NCI-H2196 (cell line): ENCODE measurements around the gene LAMA1.

Experiments used
- DNase-seq: peaks from one replicate; lab custom pipeline; 2025; ENCODE audit not compliant: unreplicated experiment; lab: John Stamatoyannopoulos, UW

The LAMA1 gene

GRCh38 chr18:7000484-7001096, 117.0 kb downstream of the LAMA1 start:
- DNase-seq: peak; percentile 25

- no peak for DNase-seq
Measured at GRCh38 chr18:6997808-6998207, 119.8 kb downstream of the LAMA1 start.

- DNase-seq: no peak
Measured at GRCh38 chr18:6994771-6995430, 122.7 kb downstream of the LAMA1 start.

GRCh38 chr18:6994056-6994770, 123.4 kb downstream of the LAMA1 start:
- no peak for DNase-seq

- no peak for DNase-seq
Measured at GRCh38 chr18:6992761-6993160, 124.8 kb downstream of the LAMA1 start.

- DNase-seq: no peak
Measured at GRCh38 chr18:6983366-6983765, 134.2 kb downstream of the LAMA1 start.

- no peak for DNase-seq
Measured at GRCh38 chr18:6982398-6982797, 135.2 kb downstream of the LAMA1 start.

GRCh38 chr18:6980363-6980762, 137.2 kb downstream of the LAMA1 start:
- no peak for DNase-seq

- DNase-seq: no peak
Measured at GRCh38 chr18:6979954-6980353, 137.6 kb downstream of the LAMA1 start.

GRCh38 chr18:6976935-6977334, 140.7 kb downstream of the LAMA1 start:
- DNase-seq: no peak

- DNase-seq: no peak
Measured at GRCh38 chr18:6975084-6975483, 142.5 kb downstream of the LAMA1 start.

GRCh38 chr18:6971823-6972478, 145.6 kb downstream of the LAMA1 start:
- no peak for DNase-seq

GRCh38 chr18:6963452-6964097, 154.0 kb downstream of the LAMA1 start:
- DNase-seq: no peak

- no peak for DNase-seq
Measured at GRCh38 chr18:6962571-6963451, 154.8 kb downstream of the LAMA1 start.

- no peak for DNase-seq
Measured at GRCh38 chr18:6961331-6961730, 156.3 kb downstream of the LAMA1 start.

GRCh38 chr18:6960656-6961055, 156.9 kb downstream of the LAMA1 start:
- no peak for DNase-seq

GRCh38 chr18:6960124-6960523, 157.5 kb downstream of the LAMA1 start:
- no peak for DNase-seq

- no peak for DNase-seq
Measured at GRCh38 chr18:6959110-6959509, 158.5 kb downstream of the LAMA1 start.

- DNase-seq: no peak
Measured at GRCh38 chr18:6956999-6957398, 160.6 kb downstream of the LAMA1 start.

GRCh38 chr18:6956495-6956894, 161.1 kb downstream of the LAMA1 start:
- DNase-seq: no peak
